CD4-positive, alpha-beta T cell (primary cell): ENCODE measurements around the gene INPPL1. TPM values are rescaled to one million over a fixed set of nuclear protein-coding genes. Genes with fewer than 3 reads are reported as not detected.

Experiments
- ATAC-seq: fragments of 200-7000 bp; cut with Tn5 transposase; one replicate; pipeline ENCODE4 v1.10.0; 2022; ENCODE audit warnings: mild to moderate bottlenecking; ENCODE audit not compliant: poor library complexity
- CTCF ChIA-PET: fragments of 350-600 bp; sonication (Branson Sonifier 250); formaldehyde crosslinking; loops from one replicate; lab custom pipeline; 2021; ENCODE audit warnings: antibody characterized with exemption, inconsistent platforms; lab: Charles Lee
- POLR2A ChIA-PET: fragments of 350-600 bp; sonication (Branson Sonifier 250); formaldehyde crosslinking; loops from one replicate; lab custom pipeline; 2021; ENCODE audit warnings: antibody characterized with exemption, inconsistent platforms; lab: Charles Lee
- DNase-seq, 14 experiments: peaks; one replicate each; pipeline ENCODE4 v3.0.0-alpha.2; 2013 to 2020; ENCODE audit warnings: mixed read lengths in 2 of 14
- H3K27ac ChIP-seq, 2 donors: one replicate each; pipeline versions ENCODE4 v1.5.1 to v1.7.0; 2013; ENCODE audit warnings: low read length in 2 of 2, low read depth in 1 of 2, mild to moderate bottlenecking in 1 of 2
- H3K27me3 ChIP-seq, 2 experiments: 1 replicate in 1 of 2; 2 replicates in 1 of 2; pipeline versions ENCODE4 v1.6.1 to v1.7.0; 2013; ENCODE audit warnings: low read length in 2 of 2, control low read depth in 1 of 2, mild to moderate bottlenecking in 1 of 2, moderate library complexity in 1 of 2; ENCODE audit not compliant: insufficient read depth in 2 of 2, control insufficient read depth in 1 of 2
- H3K36me3 ChIP-seq: one replicate; pipeline ENCODE4 v1.6.1; 2013; ENCODE audit warnings: low read length, control low read depth; ENCODE audit not compliant: insufficient read depth
- H3K4me1 ChIP-seq: one replicate; pipeline ENCODE4 v1.6.1; 2013; ENCODE audit warnings: low read length, control low read depth; ENCODE audit not compliant: insufficient read depth
- H3K4me3 ChIP-seq: one replicate; pipeline ENCODE4 v1.5.1; 2013; ENCODE audit warnings: mild to moderate bottlenecking, low read length, moderate library complexity
- H3K9me3 ChIP-seq, 2 experiments: 1 replicate in 1 of 2; 2 replicates in 1 of 2; pipeline versions ENCODE4 v1.6.1 to v1.7.0; 2013; ENCODE audit warnings: low read length in 2 of 2, mild to moderate bottlenecking in 2 of 2, control low read depth in 1 of 2, moderate library complexity in 1 of 2; ENCODE audit not compliant: control insufficient read depth in 1 of 2, insufficient read depth in 1 of 2
- H3K27ac Mint-ChIP-seq: one replicate; pipeline ENCODE4 v1.8.0; 2020; ENCODE audit warnings: mixed read lengths
- H3K27me3 Mint-ChIP-seq: one replicate; pipeline ENCODE4 v1.8.0; 2021; ENCODE audit warnings: mixed read lengths
- H3K36me3 Mint-ChIP-seq: one replicate; pipeline ENCODE4 v1.8.0; 2021; ENCODE audit warnings: low read depth, mixed read lengths
- H3K4me1 Mint-ChIP-seq: one replicate; pipeline ENCODE4 v1.8.0; 2021; ENCODE audit warnings: low read depth, mixed read lengths
- H3K4me3 Mint-ChIP-seq: one replicate; pipeline ENCODE4 v1.8.0; 2020; ENCODE audit warnings: mild to moderate bottlenecking, mixed read lengths
- H3K9me3 Mint-ChIP-seq: one replicate; pipeline ENCODE4 v1.8.0; 2020; ENCODE audit warnings: mixed read lengths
- intact Hi-C, 2 experiments: fragments of 100-400 bp; cut with DNase I in 1 of 2; cut with micrococcal nuclease in 1 of 2; formaldehyde crosslinking; loops; one replicate each; pipeline versions ENCODE4 v1.15.1 to v1.9.0; 2023 to 2025; cut with DNase I, micrococcal nuclease
- total RNA-seq, 174 experiments: library from RNA in 2 of 174; stranded (reverse) in 2 of 174; gene quantifications; one replicate each; pipeline ENCODE4 v1.2.3 and lab custom pipeline; 2021 to 2026
- TF ChIP-seq, protein P1 (sequence below): fragments of 200-600 bp; IDR thresholded peaks from one replicate; pipeline ENCODE4 v1.8.0; 2022; ENCODE audit warnings: antibody characterized with exemption, mild to moderate bottlenecking

Gene INPPL1
- total RNA-seq, 2 experiments from 2014 or later = 124 to 128 TPM

DNA sequence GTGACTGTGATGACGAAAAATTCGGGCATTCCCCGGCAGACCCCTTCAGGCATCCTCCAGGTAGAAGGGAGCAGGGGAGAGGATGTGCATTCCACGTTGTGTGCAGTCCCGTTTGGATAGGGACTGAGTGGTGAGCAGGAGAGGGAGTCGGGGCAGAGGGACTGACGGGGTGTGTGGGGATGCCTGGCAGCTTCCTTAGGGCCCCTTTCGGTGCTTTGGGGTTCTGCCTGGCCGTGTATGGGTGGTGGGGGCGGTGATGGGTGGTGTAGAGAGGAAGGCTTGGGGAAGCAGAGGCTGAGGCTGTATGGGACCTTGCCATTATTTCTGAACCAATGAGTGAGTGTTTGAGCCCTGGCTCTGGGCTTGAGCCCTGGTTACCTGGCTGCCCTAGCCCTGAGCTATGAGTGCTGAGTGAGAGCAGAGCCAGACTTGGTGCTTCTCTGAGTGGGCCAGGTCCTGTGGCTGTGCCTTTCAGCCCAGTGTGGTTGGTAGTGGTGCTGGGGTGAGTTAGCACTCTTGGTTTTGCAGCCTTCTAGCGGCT is 914 bp downstream of the INPPL1 start:
- H3K4me1 Mint-ChIP-seq = peaks cover 32% of the 10 kb centered on the region
- ATAC-seq (peak; percentile 21), DNase-seq (peak in 5 of 14 experiments; percentile 22 to 58 (median 38))
- peaks cover 27% of the 10 kb centered on the region for H3K36me3 ChIP-seq
- no peaks in the 10 kb centered on the region for H3K27me3 ChIP-seq
- TF ChIP-seq, protein P1, sequence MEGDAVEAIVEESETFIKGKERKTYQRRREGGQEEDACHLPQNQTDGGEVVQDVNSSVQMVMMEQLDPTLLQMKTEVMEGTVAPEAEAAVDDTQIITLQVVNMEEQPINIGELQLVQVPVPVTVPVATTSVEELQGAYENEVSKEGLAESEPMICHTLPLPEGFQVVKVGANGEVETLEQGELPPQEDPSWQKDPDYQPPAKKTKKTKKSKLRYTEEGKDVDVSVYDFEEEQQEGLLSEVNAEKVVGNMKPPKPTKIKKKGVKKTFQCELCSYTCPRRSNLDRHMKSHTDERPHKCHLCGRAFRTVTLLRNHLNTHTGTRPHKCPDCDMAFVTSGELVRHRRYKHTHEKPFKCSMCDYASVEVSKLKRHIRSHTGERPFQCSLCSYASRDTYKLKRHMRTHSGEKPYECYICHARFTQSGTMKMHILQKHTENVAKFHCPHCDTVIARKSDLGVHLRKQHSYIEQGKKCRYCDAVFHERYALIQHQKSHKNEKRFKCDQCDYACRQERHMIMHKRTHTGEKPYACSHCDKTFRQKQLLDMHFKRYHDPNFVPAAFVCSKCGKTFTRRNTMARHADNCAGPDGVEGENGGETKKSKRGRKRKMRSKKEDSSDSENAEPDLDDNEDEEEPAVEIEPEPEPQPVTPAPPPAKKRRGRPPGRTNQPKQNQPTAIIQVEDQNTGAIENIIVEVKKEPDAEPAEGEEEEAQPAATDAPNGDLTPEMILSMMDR = no peak
- intact Hi-C loops = loop anchor here (2.0 to 10.0 kb wide), 7 partner anchors 111 to 1419 kb away; partner anchors contain the start of genes ANAPC15 (in 1 of the 2), ATG16L2 (in 1 of the 2), NADSYN1 (in 1 of the 2) and PLEKHB1 (in 1 of the 2)
- H3K27ac ChIP-seq = peak overlapping the region; percentile 65 to 68
- peak overlapping the region; percentile 65 for H3K4me3 ChIP-seq
- peaks cover 35% of the 10 kb centered on the region for H3K36me3 Mint-ChIP-seq
- POLR2A ChIA-PET = interaction anchor here (0.9 to 3.8 kb wide), 5 partner anchors 9 to 297 kb away, joined by 3 to 29 read pairs (median 4); partner anchors contain the start of genes RNF121 and XNDC1N
- no peaks in the 10 kb centered on the region for H3K27me3 Mint-ChIP-seq
- CTCF ChIA-PET = interaction anchor here (1.5 kb wide), 1 partner anchor 82 kb away, joined by 4 read pairs; no protein-coding TSS in a partner anchor
- peak overlapping the region; percentile 95 for H3K4me3 Mint-ChIP-seq
- H3K9me3 Mint-ChIP-seq = no peaks in the 10 kb centered on the region
- peak overlapping the region; percentile 84 for H3K27ac Mint-ChIP-seq
- peaks cover 31% of the 10 kb centered on the region for H3K4me1 ChIP-seq
- H3K9me3 ChIP-seq = no peaks in the 10 kb centered on the region

DNA sequence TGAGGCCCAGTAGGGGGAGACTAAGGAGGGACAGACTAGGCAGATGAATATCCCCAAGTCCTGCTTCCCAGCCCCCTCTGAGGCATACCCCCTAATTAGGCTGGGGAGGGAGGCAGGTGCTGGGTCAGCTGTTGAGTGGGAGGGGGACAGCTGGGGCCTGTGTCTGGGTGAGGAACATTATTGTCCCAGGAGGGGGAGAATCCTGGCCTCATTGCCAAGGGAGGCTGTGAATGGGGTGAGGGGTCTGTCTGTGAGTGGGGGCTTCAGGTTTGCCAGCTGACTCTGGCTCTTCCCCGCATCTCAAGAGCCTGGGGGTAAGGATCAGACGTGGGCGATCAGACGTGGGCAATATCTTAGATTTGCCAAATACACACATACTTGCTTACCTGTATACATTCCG is 2.1 kb downstream of the INPPL1 start:
- Histone ChIP-seq H3K9me3 (no peaks in the 10 kb centered on the region), H3K4me3 (no peak overlapping the region), H3K36me3 (peaks cover 40% of the 10 kb centered on the region), H3K27ac (no peak overlapping the region), H3K4me1 (peaks cover 31% of the 10 kb centered on the region), H3K27me3 (no peaks in the 10 kb centered on the region)
- ATAC-seq = no peak
- intact Hi-C loops = loop anchor here (10.0 kb wide), 5 partner anchors 112 to 1418 kb away; partner anchors contain the start of genes ANAPC15 (in 1 of the 2), ATG16L2 (in 1 of the 2), NADSYN1 (in 1 of the 2) and PLEKHB1 (in 1 of the 2)
- peaks cover 46% of the 10 kb centered on the region for H3K36me3 Mint-ChIP-seq
- ChIA-PET CTCF (interaction anchor here (0.7 to 1.0 kb wide), 2 partner anchors 11 to 205 kb away, joined by 4 read pairs; no protein-coding TSS in a partner anchor), POLR2A (no interaction called here)
- H3K4me1 Mint-ChIP-seq = peaks cover 32% of the 10 kb centered on the region
- H3K4me3 Mint-ChIP-seq = peak overlapping the region; percentile 95
- H3K9me3 Mint-ChIP-seq = no peaks in the 10 kb centered on the region
- no peak for DNase-seq
- H3K27ac Mint-ChIP-seq = peak overlapping the region; percentile 84
- TF ChIP-seq, protein P1 = no peak
- no peaks in the 10 kb centered on the region for H3K27me3 Mint-ChIP-seq

DNA sequence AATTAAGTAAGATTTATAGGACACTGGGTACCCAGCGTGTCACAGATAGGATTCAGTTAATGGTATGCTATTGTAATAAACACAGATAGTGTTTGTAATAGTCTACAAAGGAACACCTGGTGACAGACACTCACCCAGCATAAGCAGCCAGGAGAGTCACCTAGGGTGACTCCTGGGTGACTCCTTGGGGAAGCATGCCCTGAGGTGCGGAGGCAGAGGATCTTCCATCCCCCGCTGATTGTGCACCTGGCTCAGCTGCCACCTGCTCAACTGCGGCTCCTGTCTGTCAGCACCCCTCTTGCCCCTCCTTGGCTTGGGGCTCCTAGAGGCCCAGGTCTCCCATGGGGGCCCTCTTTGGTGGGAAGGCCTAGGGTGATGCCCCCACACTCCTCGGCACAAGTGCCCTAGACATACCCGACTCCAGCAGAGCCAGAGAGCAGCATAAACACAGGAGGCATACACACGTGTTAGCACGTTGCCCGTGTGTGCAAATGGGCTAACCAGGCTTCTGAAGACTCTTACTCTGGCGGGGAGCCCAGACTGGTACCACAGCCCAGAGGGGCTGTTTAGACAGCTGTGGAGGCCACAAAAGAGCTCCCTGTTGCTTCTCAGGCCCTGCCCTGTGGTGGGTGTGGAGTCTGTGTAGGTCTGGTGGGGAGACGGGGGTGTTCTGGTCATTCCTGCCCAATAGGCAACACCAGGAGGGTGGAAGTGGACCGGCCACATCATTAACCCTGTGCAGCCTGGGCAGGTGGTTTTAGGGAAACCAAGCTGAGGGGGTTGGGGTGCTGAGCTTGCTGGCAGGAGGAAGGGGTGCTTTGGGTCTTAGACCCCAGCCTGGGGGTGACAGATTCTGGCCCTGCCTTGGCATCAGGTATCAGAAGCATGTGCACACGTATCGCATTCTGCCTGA is 3.0 kb downstream of the INPPL1 start:
- Histone ChIP-seq H3K27me3 (no peaks in the 10 kb centered on the region), H3K36me3 (peaks cover 48% of the 10 kb centered on the region), H3K9me3 (no peaks in the 10 kb centered on the region), H3K27ac (no peak overlapping the region), H3K4me3 (no peak overlapping the region), H3K4me1 (peaks cover 23% of the 10 kb centered on the region)
- ATAC-seq = no peak
- Mint-ChIP-seq H3K9me3 (no peaks in the 10 kb centered on the region), H3K4me1 (peaks cover 26% of the 10 kb centered on the region), H3K4me3 (peak overlapping the region; percentile 95), H3K27ac (peak overlapping the region; percentile 84), H3K36me3 (peaks cover 55% of the 10 kb centered on the region), H3K27me3 (no peaks in the 10 kb centered on the region)
- intact Hi-C loops = loop anchor here (10.0 kb wide), 5 partner anchors 113 to 1417 kb away; partner anchors contain the start of genes ANAPC15 (in 1 of the 2), ATG16L2 (in 1 of the 2), NADSYN1 (in 1 of the 2) and PLEKHB1 (in 1 of the 2)
- no peak for DNase-seq
- ChIA-PET CTCF (interaction anchor here (1.0 kb wide), 1 partner anchor 11 kb away, joined by 4 read pairs; no protein-coding TSS in a partner anchor), POLR2A (no interaction called here)
- TF ChIP-seq, protein P1 = no peak
